Vagina (tissue), 2 donors: ENCODE measurements around the gene SCD. TPM values are rescaled to one million over a fixed set of nuclear protein-coding genes. Genes with fewer than 3 reads are reported as not detected.

ENCODE experiments used
- DNase-seq, 2 donors: peaks; one replicate each; pipeline ENCODE4 v3.0.0-alpha.2; 2017; ENCODE audit errors: extremely low spot score in 2 of 2
- H3K27ac ChIP-seq: fragments of 200-600 bp; sonication (generic); one replicate; pipeline ENCODE4 v1.5.1; 2019
- H3K27me3 ChIP-seq: fragments of 200-600 bp; sonication (generic); one replicate; pipeline ENCODE4 v1.5.1; 2019
- H3K36me3 ChIP-seq, 2 donors: fragments of 200-600 bp; sonication (generic); one replicate each; pipeline ENCODE4 v1.5.1; 2017 to 2019
- H3K4me1 ChIP-seq: fragments of 200-600 bp; sonication (generic); one replicate; pipeline ENCODE4 v1.5.1; 2019
- H3K4me3 ChIP-seq, 2 donors: fragments of 200-600 bp; sonication (generic); 1 replicate in 1 of 2; 2 replicates in 1 of 2; pipeline ENCODE4 v1.5.1; 2016 to 2019
- H3K9me3 ChIP-seq: fragments of 200-600 bp; sonication (generic); one replicate; pipeline ENCODE4 v1.5.1; 2019
- CTCF ChIP-seq, 3 experiments: fragments of 450-650 bp in 2 of 3; fragments of 200-600 bp in 1 of 3; sonication (generic) in 1 of 3; IDR thresholded peaks; one replicate each; pipeline ENCODE4 v1.5.1; 2017 to 2019; ENCODE audit warnings: antibody characterized with exemption in 3 of 3, mild to moderate bottlenecking in 2 of 3, moderate library complexity in 2 of 3
- POLR2A ChIP-seq, 2 donors: fragments of 450-650 bp; IDR thresholded peaks; one replicate each; pipeline ENCODE4 v1.6.1; 2017; ENCODE audit warnings: antibody characterized with exemption in 2 of 2, mild to moderate bottlenecking in 2 of 2, moderate library complexity in 2 of 2
- POLR2AphosphoS5 ChIP-seq, 2 donors: sonication (generic); formaldehyde crosslinking; IDR thresholded peaks; one replicate each; pipeline ENCODE4 v1.9.0; 2017; ENCODE audit warnings: antibody characterized with exemption in 2 of 2, mild to moderate bottlenecking in 2 of 2, low read depth in 1 of 2; ENCODE audit not compliant: insufficient read depth in 1 of 2
- intact Hi-C: fragments of 100-400 bp; cut with DNase I; formaldehyde crosslinking; loops from one replicate; pipeline ENCODE4 v1.15.1; 2023
- total RNA-seq: library from RNA; depleted of rRNA; stranded (reverse); fragments of >200 nt; gene quantifications from one replicate; pipeline ENCODE4 v1.2.3, GENCODE V29; 2016

The SCD gene
- total RNA-seq, 1 donor from 2014 or later = 42.7 TPM

GRCh38 chr10:100330079-100330478 lies 17.0 kb upstream of the SCD start, which contains the start of gene PKD2L1:
Gene PKD2L1, minus strand, starts transcription at chr10:100330228. Its CDS starts 125 bp downstream, at chr10:100330103.
- no peaks in the 10 kb centered on the region for H3K9me3 ChIP-seq
- DNase-seq = no peak
- no peaks in the 10 kb centered on the region for H3K27me3 ChIP-seq
- intact Hi-C loops = no loop called here
- H3K36me3 ChIP-seq = no peaks in the 10 kb centered on the region
- no peaks in the 10 kb centered on the region for H3K4me1 ChIP-seq
- no peak for TF ChIP-seq POLR2AphosphoS5 (IDR thresholded peaks at IDR 0.05; ENCODE audit: insufficient read depth in 1 of 2, low read depth in 1 of 2)
- no peak for TF ChIP-seq POLR2A (IDR thresholded peaks at IDR 0.05)
- no peak for TF ChIP-seq CTCF (IDR thresholded peaks at IDR 0.05)
- H3K4me3 ChIP-seq = no peak within 1 kb of the TSS
- H3K27ac ChIP-seq = no peak within 1 kb of the TSS

GRCh38 chr10:100333106-100333505 lies 13.9 kb upstream of the SCD start:
- Histone ChIP-seq H3K27me3 (no peaks in the 10 kb centered on the region), H3K9me3 (no peaks in the 10 kb centered on the region), H3K36me3 (no peaks in the 10 kb centered on the region), H3K27ac (no peak overlapping the region), H3K4me1 (no peaks in the 10 kb centered on the region), H3K4me3 (no peak overlapping the region)
- intact Hi-C loops = no loop called here
- DNase-seq = no peak
- TF ChIP-seq POLR2AphosphoS5 (IDR thresholded peaks at IDR 0.05; ENCODE audit: insufficient read depth in 1 of 2, low read depth in 1 of 2) (no peak), POLR2A (IDR thresholded peaks at IDR 0.05) (no peak), CTCF (IDR thresholded peaks at IDR 0.05) (no peak)

GRCh38 chr10:100333661-100334440 lies 13.2 kb upstream of the SCD start:
- no peaks in the 10 kb centered on the region for H3K36me3 ChIP-seq
- H3K4me3 ChIP-seq = no peak overlapping the region
- H3K4me1 ChIP-seq = no peaks in the 10 kb centered on the region
- TF ChIP-seq POLR2AphosphoS5 (IDR thresholded peaks at IDR 0.05; ENCODE audit: insufficient read depth in 1 of 2, low read depth in 1 of 2) (no peak), POLR2A (IDR thresholded peaks at IDR 0.05) (no peak), CTCF (IDR thresholded peaks at IDR 0.05) (no peak)
- no peaks in the 10 kb centered on the region for H3K9me3 ChIP-seq
- intact Hi-C loops = no loop called here
- no peak overlapping the region for H3K27ac ChIP-seq
- no peaks in the 10 kb centered on the region for H3K27me3 ChIP-seq
- DNase-seq = no peak

GRCh38 chr10:100334762-100335161 lies 12.3 kb upstream of the SCD start:
- TF ChIP-seq POLR2A (IDR thresholded peaks at IDR 0.05) (no peak), POLR2AphosphoS5 (IDR thresholded peaks at IDR 0.05; ENCODE audit: insufficient read depth in 1 of 2, low read depth in 1 of 2) (no peak), CTCF (IDR thresholded peaks at IDR 0.05) (no peak)
- H3K9me3 ChIP-seq = no peaks in the 10 kb centered on the region
- no peak overlapping the region for H3K4me3 ChIP-seq
- H3K36me3 ChIP-seq = no peaks in the 10 kb centered on the region
- intact Hi-C loops = no loop called here
- no peak for DNase-seq
- no peaks in the 10 kb centered on the region for H3K4me1 ChIP-seq
- H3K27me3 ChIP-seq = no peaks in the 10 kb centered on the region
- H3K27ac ChIP-seq = no peak overlapping the region

- H3K4me3 ChIP-seq = no peak overlapping the region
- H3K9me3 ChIP-seq = no peaks in the 10 kb centered on the region
- intact Hi-C loops = no loop called here
- DNase-seq = no peak
- no peaks in the 10 kb centered on the region for H3K27me3 ChIP-seq
- TF ChIP-seq CTCF (IDR thresholded peaks at IDR 0.05) = peak; percentile 70 to 89 (median 84)
- TF ChIP-seq POLR2AphosphoS5 (IDR thresholded peaks at IDR 0.05; ENCODE audit: insufficient read depth in 1 of 2, low read depth in 1 of 2) = no peak
- H3K36me3 ChIP-seq = no peaks in the 10 kb centered on the region
- H3K4me1 ChIP-seq = no peaks in the 10 kb centered on the region
- H3K27ac ChIP-seq = no peak overlapping the region
Observed at GRCh38 chr10:100338434-100339036, 8.5 kb upstream of the SCD start.
